Peyer's patch (tissue), 4 donors: ENCODE measurements around the gene DNASE1L1.

Experiments
- CTCF ChIP-seq, 6 experiments: fragments of 450-650 bp in 4 of 6; fragments of 200-600 bp in 2 of 6; sonication (generic) in 1 of 6; IDR thresholded peaks; one replicate each; pipeline ENCODE4 v1.5.1; 2017 to 2019; ENCODE audit warnings: antibody characterized with exemption in 6 of 6, mild to moderate bottlenecking in 3 of 6, moderate library complexity in 1 of 6
- POLR2A ChIP-seq, 2 donors: fragments of 450-650 bp; IDR thresholded peaks; one replicate each; pipeline ENCODE4 v1.5.1; 2017; ENCODE audit warnings: antibody characterized with exemption in 2 of 2, mild to moderate bottlenecking in 2 of 2, moderate library complexity in 2 of 2

GRCh38 chrX:154354516-154354915, 54.5 kb downstream of the DNASE1L1 start:
- TF ChIP-seq CTCF (IDR thresholded peaks at IDR 0.05) = no peak
- TF ChIP-seq POLR2A (IDR thresholded peaks at IDR 0.05) = no peak
